HG03064 (cell line): ENCODE results near the gene TMPRSS6.

Experiments
- ATAC-seq: cut with Tn5 transposase; IDR thresholded peaks from one replicate; pipeline ENCODE4 v1.9.1; 2021; ENCODE audit warnings: low read depth; ENCODE audit not compliant: unreplicated experiment

Gene TMPRSS6

GRCh38 chr22:37109242-37109917 is at the start of gene TMPRSS6:
Gene TMPRSS6, minus strand, starts transcription at chr22:37109713. Its CDS starts 6,296 bp downstream, at chr22:37103417.
- ATAC-seq: no peak

GRCh38 chr22:37158963-37159290 is 49.4 kb upstream of the TMPRSS6 start:
- ATAC-seq: no peak

- ATAC-seq: no peak
Measured at GRCh38 chr22:37157516-37158285, 48.2 kb upstream of the TMPRSS6 start.

GRCh38 chr22:37156686-37157435 is 47.3 kb upstream of the TMPRSS6 start:
- no peak for ATAC-seq

GRCh38 chr22:37155971-37156370 is 46.5 kb upstream of the TMPRSS6 start:
- no peak for ATAC-seq

GRCh38 chr22:37154925-37155712 is 45.6 kb upstream of the TMPRSS6 start:
- ATAC-seq: no peak

- no peak for ATAC-seq
Measured at GRCh38 chr22:37153901-37154300, 44.4 kb upstream of the TMPRSS6 start.

- ATAC-seq: no peak
Measured at GRCh38 chr22:37151401-37151800, 41.9 kb upstream of the TMPRSS6 start.

- ATAC-seq: no peak
Measured at GRCh38 chr22:37150701-37151100, 41.2 kb upstream of the TMPRSS6 start.

GRCh38 chr22:37148742-37149665 is 39.5 kb upstream of the TMPRSS6 start:
- peak; percentile 7 for ATAC-seq

GRCh38 chr22:37148031-37148651 is 38.6 kb upstream of the TMPRSS6 start:
- ATAC-seq: no peak

- ATAC-seq: no peak
Measured at GRCh38 chr22:37147186-37147990, 37.9 kb upstream of the TMPRSS6 start.

- ATAC-seq: no peak
Measured at GRCh38 chr22:37146507-37147180, 37.1 kb upstream of the TMPRSS6 start.

- no peak for ATAC-seq
Measured at GRCh38 chr22:37146051-37146385, 36.5 kb upstream of the TMPRSS6 start.

GRCh38 chr22:37145180-37146050 is 35.9 kb upstream of the TMPRSS6 start:
- no peak for ATAC-seq

GRCh38 chr22:37144180-37144554 is 34.7 kb upstream of the TMPRSS6 start:
- no peak for ATAC-seq

- ATAC-seq: no peak
Measured at GRCh38 chr22:37141971-37142370, 32.5 kb upstream of the TMPRSS6 start.
